Esophagus (tissue), 2 donors: ENCODE results near the gene SCAF4. TPM values are rescaled to one million over a fixed set of nuclear protein-coding genes. Genes with fewer than 3 reads are reported as not detected.
"Not testable (repeated sequence)": the region's sequence is repeated elsewhere in the genome, so short reads cannot be mapped to it uniquely, and the experiment has no call there.

Experiments used
- H3K27ac ChIP-seq, 2 donors: one replicate each; pipeline ENCODE4 v1.5.1; 2013; ENCODE audit warnings: low read depth in 2 of 2, mild to moderate bottlenecking in 2 of 2, inconsistent platforms in 1 of 2, low read length in 1 of 2, moderate library complexity in 1 of 2
- H3K27me3 ChIP-seq, 2 donors: one replicate each; pipeline ENCODE4 v1.6.1; 2013; ENCODE audit warnings: low read length in 2 of 2, control low read depth in 1 of 2, mild to moderate bottlenecking in 1 of 2; ENCODE audit not compliant: insufficient read depth in 2 of 2, control insufficient read depth in 1 of 2
- H3K36me3 ChIP-seq, 2 donors: one replicate each; pipeline ENCODE4 v1.6.1; 2013; ENCODE audit warnings: low read length in 1 of 2; ENCODE audit not compliant: control insufficient read depth in 2 of 2, insufficient read depth in 2 of 2
- H3K4me1 ChIP-seq, 2 donors: one replicate each; pipeline ENCODE4 v1.6.1; 2013; ENCODE audit warnings: low read length in 1 of 2; ENCODE audit not compliant: control insufficient read depth in 2 of 2, insufficient read depth in 2 of 2
- H3K4me3 ChIP-seq, 2 donors: one replicate each; pipeline ENCODE4 v1.5.1; 2013; ENCODE audit warnings: low read length in 2 of 2, mild to moderate bottlenecking in 2 of 2, low read depth in 1 of 2, moderate library complexity in 1 of 2
- H3K9me3 ChIP-seq, 2 donors: one replicate each; pipeline ENCODE4 v1.6.1; 2013; ENCODE audit warnings: mild to moderate bottlenecking in 2 of 2, low read depth in 1 of 2, low read length in 1 of 2, moderate library complexity in 1 of 2; ENCODE audit not compliant: control insufficient read depth in 2 of 2, insufficient read depth in 1 of 2
- WGBS, 2 donors: extraction: QIAGEN DNeasy Blood & Tissue Kit; methylation state at CpG; one replicate each; pipeline ENCODE4 v1.1.7; 2013; 5-methylcytosine and 5-hydroxymethylcytosine counted together
- polyA plus RNA-seq, 2 donors: library from polyadenylated mRNA; stranded (reverse); fragments of 200-250 nt; gene quantifications; one replicate each; pipeline ENCODE4 v1.2.3, GENCODE V29; 2013
- donor health status: healthy with polysubstance abuse.
- donor health status: Bipolar disorder and iron deficiency.

SCAF4 gene
- polyA plus RNA-seq, 2 donors = 9.7 to 10.5 TPM

GRCh38 chr21:31659536-31660258, 72.2 kb downstream of the SCAF4 start, which contains the start of gene SOD1:
SOD1 (plus strand) TSS chr21:31659693; CDS start chr21:31659770, 77 bp downstream.
- Histone ChIP-seq H3K4me3 (peak within 1 kb of the TSS; percentile 79 to 95), H3K36me3 (peaks cover 0 to 3% of the 10 kb centered on the region in 2 donors), H3K9me3 (no peaks in the 10 kb centered on the region), H3K4me1 (peaks cover 0 to 2% of the 10 kb centered on the region in 2 donors), H3K27ac (peak within 1 kb of the TSS; percentile 92 to 93), H3K27me3 (no peaks in the 10 kb centered on the region)
- WGBS, 2 donors = 0 to 1% methylated on average over 52 to 87 of the region's 87 CpGs

- Histone ChIP-seq H3K27me3 (no peaks in the 10 kb centered on the region), H3K4me3 (peak overlapping the region; percentile 79 to 95), H3K9me3 (no peaks in the 10 kb centered on the region), H3K27ac (peak overlapping the region; percentile 34 to 93), H3K36me3 (peaks cover 0 to 3% of the 10 kb centered on the region in 2 donors), H3K4me1 (peaks cover 0 to 2% of the 10 kb centered on the region in 2 donors)
- WGBS, 2 donors = 0 to 1% methylated on average over 18 of the region's 18 CpGs
Observed at GRCh38 chr21:31659286-31659535, 72.7 kb downstream of the SCAF4 start.

- Histone ChIP-seq H3K27ac (no peak overlapping the region), H3K9me3 (no peaks in the 10 kb centered on the region), H3K36me3 (no peaks in the 10 kb centered on the region), H3K27me3 (no peaks in the 10 kb centered on the region), H3K4me1 (peaks cover 0 to 2% of the 10 kb centered on the region in 2 donors), H3K4me3 (no peak overlapping the region)
- 50 to 61% methylated on average over 9 of the region's 9 CpGs for WGBS, 2 donors
Observed at GRCh38 chr21:31658053-31658452, 73.9 kb downstream of the SCAF4 start.

- Histone ChIP-seq H3K9me3 (no peaks in the 10 kb centered on the region), H3K27ac (no peak overlapping the region), H3K4me3 (no peak overlapping the region), H3K27me3 (no peaks in the 10 kb centered on the region), H3K36me3 (no peaks in the 10 kb centered on the region), H3K4me1 (peaks cover 0 to 2% of the 10 kb centered on the region in 2 donors)
- 74 to 78% methylated on average over 13 of the region's 13 CpGs for WGBS, 2 donors
Observed at GRCh38 chr21:31656199-31657095, 75.5 kb downstream of the SCAF4 start.

GRCh38 chr21:31654821-31655580, 76.9 kb downstream of the SCAF4 start:
- H3K4me3 ChIP-seq, H3K27me3 ChIP-seq, H3K27ac ChIP-seq, H3K4me1 ChIP-seq, H3K36me3 ChIP-seq, H3K9me3 ChIP-seq: not testable (repeated sequence)
- 77 to 83% methylated on average over 18 to 20 of the region's 21 CpGs for WGBS, 2 donors

GRCh38 chr21:31654340-31654739, 77.6 kb downstream of the SCAF4 start:
- Histone ChIP-seq H3K4me3 (no peak overlapping the region), H3K27ac (no peak overlapping the region), H3K4me1 (peaks cover 0 to 2% of the 10 kb centered on the region in 2 donors), H3K9me3 (no peaks in the 10 kb centered on the region), H3K27me3 (no peaks in the 10 kb centered on the region), H3K36me3 (no peaks in the 10 kb centered on the region)
- WGBS, 2 donors = 97% methylated on average over 20 of the region's 20 CpGs

- H3K27ac ChIP-seq, H3K9me3 ChIP-seq, H3K36me3 ChIP-seq, H3K4me3 ChIP-seq, H3K27me3 ChIP-seq, H3K4me1 ChIP-seq: not testable (repeated sequence)
- 89 to 90% methylated on average over 4 of the region's 4 CpGs for WGBS, 2 donors
Observed at GRCh38 chr21:31651491-31651890, 80.4 kb downstream of the SCAF4 start.

- no peaks in the 10 kb centered on the region for H3K27me3 ChIP-seq
- H3K27ac ChIP-seq = no peak overlapping the region
- 90 to 93% methylated on average over 3 of the region's 3 CpGs for WGBS, 2 donors
- H3K4me1 ChIP-seq = no peaks in the 10 kb centered on the region
- no peaks in the 10 kb centered on the region for H3K9me3 ChIP-seq
- H3K4me3 ChIP-seq = no peak overlapping the region
- no peaks in the 10 kb centered on the region for H3K36me3 ChIP-seq
Observed at GRCh38 chr21:31650930-31651329, 81.0 kb downstream of the SCAF4 start.

- Histone ChIP-seq H3K36me3 (no peaks in the 10 kb centered on the region), H3K9me3 (no peaks in the 10 kb centered on the region), H3K4me3 (no peak overlapping the region), H3K27me3 (no peaks in the 10 kb centered on the region), H3K4me1 (no peaks in the 10 kb centered on the region), H3K27ac (no peak overlapping the region)
- WGBS, 2 donors = 82 to 92% methylated on average over 3 of the region's 3 CpGs
Observed at GRCh38 chr21:31647650-31648049, 84.3 kb downstream of the SCAF4 start.
